G401 (cell line): ENCODE data around the gene OR5T1. TPM values are rescaled to one million over a fixed set of nuclear protein-coding genes. Genes with fewer than 3 reads are reported as not detected.

ENCODE experiments used
- DNase-seq: peaks from one replicate; pipeline ENCODE4 v3.0.0-alpha.2; 2015; ENCODE audit warnings: low spot score
- in situ Hi-C: cut with HindIII; loops from 2 replicates; pipeline ENCODE4 v1.10.0; 2016; ENCODE audit warnings: low sequenced_read_pairs, mixed read lengths
- total RNA-seq: library from RNA; depleted of rRNA; stranded (reverse); fragments of >200 nt; shearing (Covaris generic); gene quantifications from 2 replicates; pipeline ENCODE4 v1.2.3, GENCODE V29; 2014; rRNA removed

The OR5T1 gene
- not detected in 2 replicates for total RNA-seq

DNA sequence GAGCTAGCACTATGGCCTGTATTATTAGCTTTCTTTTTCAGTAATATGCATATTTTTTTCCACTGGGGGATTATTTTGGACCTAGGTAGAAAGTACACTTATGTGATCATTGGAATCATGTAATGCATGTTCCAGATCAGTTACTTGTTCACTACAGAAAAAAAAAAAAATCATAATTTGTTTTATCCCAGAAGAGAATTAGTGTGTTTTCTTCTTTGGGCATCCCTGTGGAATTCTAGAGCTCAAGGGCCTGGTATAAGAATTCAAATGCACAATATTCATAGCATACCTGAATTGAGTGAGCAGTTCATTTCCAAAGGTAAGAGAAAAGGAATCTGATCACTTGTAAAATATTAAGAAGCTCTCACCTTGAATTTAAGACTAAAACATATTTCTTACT is at the start of gene OR5T1:
TSS of gene OR5T1 (plus strand) at position 301 of the 400 bp plus-strand sequence. CDS start 1,485 bp downstream, outside the sequence.
- in situ Hi-C loops: no loop called here
- DNase-seq: no peak

GRCh38 chr11:56234155-56234554 is 39.8 kb upstream of the OR5T1 start, which contains the start of gene OR5T2:
OR5T2 (minus strand) TSS chr11:56234255; CDS start chr11:56233062, 1,193 bp downstream.
- in situ Hi-C loops: no loop called here

DNA sequence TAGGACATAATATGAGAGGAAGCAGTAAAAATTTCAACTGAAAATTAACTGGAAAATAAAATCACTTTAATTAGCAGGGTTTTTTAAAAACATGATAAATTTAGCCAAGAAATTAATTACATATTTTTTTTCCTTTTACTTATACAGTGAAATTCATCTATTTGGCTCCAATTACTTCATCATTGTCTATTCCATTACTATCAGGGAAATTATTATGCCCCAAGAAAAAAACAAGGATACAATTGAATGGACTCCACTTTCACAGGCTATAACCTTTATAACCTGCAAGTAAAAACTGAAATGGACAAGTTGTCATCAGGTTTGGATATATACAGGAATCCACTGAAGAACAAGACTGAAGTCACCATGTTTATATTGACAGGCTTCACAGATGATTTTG is 22.0 kb upstream of the OR5T1 start, which contains the start of gene OR5T3:
TSS of gene OR5T3 (plus strand) at position 301 of the 400 bp plus-strand sequence. CDS start at position 301, 0 bp downstream.
- DNase-seq: no peak
- in situ Hi-C loops: no loop called here

More at GRCh38 chr11:56234155-56234554, 39.8 kb upstream of the OR5T1 start, which contains the start of gene OR5T2:
- no peak for DNase-seq

DNA sequence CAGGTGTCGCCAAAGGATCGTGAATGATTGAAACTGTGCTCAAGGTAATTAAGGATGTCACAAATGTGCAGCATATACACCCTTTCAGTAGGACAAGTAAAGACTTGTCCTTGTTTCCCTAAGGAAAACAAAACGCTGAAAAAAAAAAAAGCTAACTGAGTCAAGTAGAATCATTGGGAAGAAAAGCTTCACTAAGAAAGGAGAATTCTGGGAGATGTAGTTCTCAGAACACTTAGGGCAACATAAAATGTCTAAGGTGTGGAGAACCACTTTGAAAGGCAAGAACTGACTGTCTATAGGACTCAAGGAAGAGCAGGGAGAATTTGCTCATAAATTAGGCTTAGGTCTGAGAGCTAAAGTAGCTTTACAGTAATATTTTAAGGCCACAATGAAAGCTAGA is 2.9 kb upstream of the OR5T1 start:
- no peak for DNase-seq
- in situ Hi-C loops: no loop called here

DNA sequence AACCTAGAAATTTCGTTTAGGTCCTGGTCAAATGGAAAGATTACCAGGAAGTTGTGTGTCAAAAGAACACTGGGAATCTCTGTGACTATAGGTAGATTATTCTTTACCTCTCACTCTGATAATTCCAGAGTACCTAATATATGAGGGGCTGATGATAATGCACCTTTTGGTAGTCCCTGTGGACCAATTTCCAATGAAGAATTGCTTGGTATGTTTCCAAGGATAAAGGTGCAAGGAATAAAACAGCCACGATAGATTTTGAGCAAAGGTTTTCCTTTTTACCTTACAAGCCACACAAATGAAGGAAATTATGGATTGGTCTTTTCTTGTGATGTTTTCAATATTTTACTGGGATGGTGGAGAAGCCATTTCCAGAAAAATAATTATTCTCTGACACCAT is 18.2 kb downstream of the OR5T1 start, which contains the start of gene OR8H1:
TSS of gene OR8H1 (minus strand) at position 101 of the 400 bp plus-strand sequence. CDS start 1,192 bp downstream, outside the sequence.
- in situ Hi-C loops: no loop called here
- DNase-seq: no peak

GRCh38 chr11:56296898-56297297 is 22.9 kb downstream of the OR5T1 start:
- DNase-seq: no peak
- in situ Hi-C loops: no loop called here

- in situ Hi-C loops: no loop called here
- no peak for DNase-seq
Observed at GRCh38 chr11:56307836-56308235, 33.9 kb downstream of the OR5T1 start.

DNA sequence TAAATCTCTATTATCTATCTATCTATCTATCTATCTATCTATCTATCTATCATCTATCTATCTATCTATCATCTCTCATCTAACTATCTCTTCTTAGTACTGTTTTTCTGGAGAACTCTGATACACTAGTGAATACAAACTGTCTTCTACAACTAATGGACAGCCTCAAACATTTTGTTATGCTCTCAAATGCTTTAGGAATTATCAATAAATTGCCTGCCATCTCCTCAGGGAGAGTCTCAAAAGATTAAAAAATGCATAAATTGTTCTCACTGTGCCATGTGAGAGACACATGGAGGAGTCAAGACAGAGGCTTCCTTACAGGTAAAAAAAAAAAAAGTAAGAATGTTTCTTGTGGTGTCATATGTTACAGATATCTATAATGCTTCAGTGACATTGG is 40.9 kb downstream of the OR5T1 start, which contains the start of gene OR8K3:
TSS of gene OR8K3 (plus strand) at position 301 of the 400 bp plus-strand sequence. CDS start 3,163 bp downstream, outside the sequence.
- DNase-seq: no peak
- in situ Hi-C loops: no loop called here

Other genes with a start within 250 kb of the OR5T1 start
- not detected in 2 replicates for gene OR5AS1, start 246.5 kb upstream of the OR5T1 start, total RNA-seq
- not detected in 2 replicates for gene OR8I2, start 180.8 kb upstream of the OR5T1 start, total RNA-seq
- gene OR8H2, start 170.5 kb upstream of the OR5T1 start, total RNA-seq: not detected in 2 replicates
- gene OR8H3, start 151.8 kb upstream of the OR5T1 start, total RNA-seq: not detected in 2 replicates
- not detected in 2 replicates for gene OR8J3, start 134.0 kb upstream of the OR5T1 start, total RNA-seq
- not detected in 2 replicates for gene OR8K5, start 113.8 kb upstream of the OR5T1 start, total RNA-seq
- not detected in 2 replicates for gene OR5J2, start 97.5 kb upstream of the OR5T1 start, total RNA-seq
- gene OR5T2, start 39.9 kb upstream of the OR5T1 start, total RNA-seq: not detected in 2 replicates
- gene OR5T3, start 21.9 kb upstream of the OR5T1 start, total RNA-seq: not detected in 2 replicates
- not detected in 2 replicates for gene OR8H1, start 18.1 kb downstream of the OR5T1 start, total RNA-seq
- not detected in 2 replicates for gene OR8K3, start 41.0 kb downstream of the OR5T1 start, total RNA-seq
- not detected in 2 replicates for gene OR8K1, start 71.9 kb downstream of the OR5T1 start, total RNA-seq
- gene OR8J1, start 80.1 kb downstream of the OR5T1 start, total RNA-seq: not detected in 2 replicates
- gene OR8U1, start 101.5 kb downstream of the OR5T1 start, total RNA-seq: not detected in 2 replicates
- gene OR5AL1, start 138.5 kb downstream of the OR5T1 start, total RNA-seq: not detected in 2 replicates
- gene OR5M3, start 199.2 kb downstream of the OR5T1 start, total RNA-seq: not detected in 2 replicates
- not detected in 2 replicates for gene OR5M8, start 217.2 kb downstream of the OR5T1 start, total RNA-seq